HAP-1 (cell line): ENCODE results near the gene ZNF236.

Experiments
- DNase-seq, 2 experiments: peaks; one replicate each; pipeline ENCODE4 v3.0.0-alpha.2; 2016 to 2020; ENCODE audit warnings: low spot score in 2 of 2
- H3K27me3 ChIP-seq: fragments of 250-450 bp; sonication (Bioruptor Pico); 2 replicates; pipeline ENCODE4 v1.5.1; 2020; ENCODE audit warnings: low read depth, mild to moderate bottlenecking, moderate library complexity
- H3K36me3 ChIP-seq: fragments of 250-450 bp; sonication (Bioruptor Pico); replicated peaks from 2 replicates; pipeline ENCODE4 v1.5.1; 2020; ENCODE audit warnings: mild to moderate bottlenecking
- H3K4me1 ChIP-seq: fragments of 250-450 bp; sonication (Bioruptor Pico); 2 replicates; pipeline ENCODE4 v1.5.1; 2020; ENCODE audit warnings: mild to moderate bottlenecking
- H3K4me3 ChIP-seq: fragments of 250-450 bp; sonication (Bioruptor Pico); 2 replicates; pipeline ENCODE4 v1.5.1; 2020; ENCODE audit warnings: mild to moderate bottlenecking, moderate library complexity
- H3K9me3 ChIP-seq: fragments of 250-450 bp; sonication (Bioruptor Pico); 2 replicates; pipeline ENCODE4 v1.5.1; 2020; ENCODE audit warnings: mild to moderate bottlenecking, moderate library complexity
- in situ Hi-C: fragments of 300-500 bp; cut with MboI; formaldehyde crosslinking; loops from 3 replicates; pipeline ENCODE4 v1.14.3; 2020; ENCODE audit warnings: low sequenced_read_pairs, inconsistent platforms, mixed read lengths

The ZNF236 gene

DNA sequence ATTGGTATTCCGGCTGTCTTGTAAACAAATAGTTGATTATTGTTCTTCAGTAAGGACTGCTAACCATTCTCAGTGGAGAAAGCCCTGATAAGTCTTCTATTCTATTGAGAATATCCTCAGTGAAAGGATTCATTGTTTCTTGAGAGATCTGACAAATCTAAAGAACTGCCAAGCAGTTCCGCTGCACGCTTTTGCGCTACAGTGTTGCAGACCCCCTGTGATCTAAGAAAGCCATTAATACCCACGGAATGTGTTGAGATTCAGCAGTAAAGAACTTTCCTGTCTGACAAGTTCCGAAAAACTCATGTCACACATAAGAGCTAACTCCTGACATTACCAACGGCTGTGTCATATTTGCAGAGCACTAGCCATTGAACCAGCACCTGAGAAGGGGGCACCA lies 63.8 kb downstream of the ZNF236 start:
- H3K4me1 ChIP-seq: no peaks in the 10 kb centered on the region
- no peaks in the 10 kb centered on the region for H3K27me3 ChIP-seq
- H3K4me3 ChIP-seq: no peak overlapping the region
- no peak for DNase-seq
- H3K36me3 ChIP-seq: peaks cover under 1% of the 10 kb centered on the region
- in situ Hi-C loops: no loop called here
- H3K9me3 ChIP-seq: no peaks in the 10 kb centered on the region

DNA sequence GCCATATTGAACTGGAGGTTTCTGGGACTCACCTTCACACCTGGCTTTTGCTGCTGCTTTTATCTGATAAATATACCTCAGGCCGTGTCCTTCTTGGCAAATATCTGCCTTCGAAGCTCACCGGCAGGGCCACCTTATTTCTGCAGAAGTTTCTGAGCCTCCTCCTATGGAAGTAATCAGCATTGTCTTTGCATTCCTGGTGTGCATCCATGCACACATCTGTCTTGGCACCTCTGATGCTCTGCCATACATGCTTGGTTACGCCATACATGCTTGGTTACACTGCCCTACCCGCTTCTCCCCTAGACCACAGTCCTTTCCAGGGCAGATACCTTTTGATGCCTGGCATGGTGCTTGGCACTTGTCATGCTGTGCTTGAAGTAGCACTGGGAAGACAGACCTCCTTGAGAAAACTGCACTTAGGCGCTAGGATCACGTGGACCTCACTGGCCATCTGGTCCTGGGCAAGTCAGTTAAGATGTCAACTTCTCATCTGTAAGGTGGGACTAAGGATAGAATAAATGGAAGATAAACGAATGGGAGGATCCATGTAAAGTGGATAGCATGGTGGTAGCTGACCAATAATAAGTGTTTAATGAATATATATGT lies 66.8 kb downstream of the ZNF236 start:
- Histone ChIP-seq H3K9me3 (no peaks in the 10 kb centered on the region), H3K4me3 (no peak overlapping the region), H3K36me3 (no peaks in the 10 kb centered on the region; the same call in none of the 2 replicates), H3K27me3 (no peaks in the 10 kb centered on the region), H3K4me1 (no peaks in the 10 kb centered on the region)
- in situ Hi-C loops: no loop called here
- no peak for DNase-seq

DNA sequence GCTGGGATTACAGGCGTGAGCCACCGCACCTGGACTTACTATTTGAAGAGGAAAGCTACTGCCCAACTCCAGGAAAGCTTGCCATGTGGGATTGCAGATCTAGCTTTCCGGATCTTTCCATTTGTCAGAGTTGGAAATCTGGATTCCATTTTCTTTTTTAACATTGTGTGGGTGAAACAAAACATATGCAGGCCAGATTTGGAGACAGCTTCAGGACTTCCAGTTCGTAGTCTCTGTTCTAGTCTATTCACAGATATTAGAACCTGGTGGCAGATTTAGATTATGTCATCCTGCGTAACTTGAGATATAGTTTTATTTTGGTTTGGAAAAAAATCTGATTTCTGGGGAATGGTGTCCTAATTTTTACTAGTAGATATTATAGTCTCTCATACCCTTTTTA lies 70.5 kb downstream of the ZNF236 start:
- Histone ChIP-seq H3K4me1 (no peaks in the 10 kb centered on the region), H3K9me3 (no peaks in the 10 kb centered on the region), H3K27me3 (no peaks in the 10 kb centered on the region), H3K4me3 (no peak overlapping the region), H3K36me3 (peaks cover 29% of the 10 kb centered on the region)
- in situ Hi-C loops: loop anchor here (10.0 kb wide), 1 partner anchor 62 kb away; no protein-coding TSS in a partner anchor
- no peak for DNase-seq

- Histone ChIP-seq H3K27me3 (no peaks in the 10 kb centered on the region), H3K4me3 (no peak overlapping the region), H3K9me3 (no peaks in the 10 kb centered on the region), H3K4me1 (no peaks in the 10 kb centered on the region), H3K36me3 (peaks cover 37% of the 10 kb centered on the region)
- in situ Hi-C loops: loop anchor here (10.0 kb wide), 1 partner anchor 60 kb away; no protein-coding TSS in a partner anchor
- DNase-seq: no peak
Measured at GRCh38 chr18:76894566-76895346, 72.4 kb downstream of the ZNF236 start.

- Histone ChIP-seq H3K4me3 (no peak overlapping the region), H3K27me3 (no peaks in the 10 kb centered on the region), H3K9me3 (no peaks in the 10 kb centered on the region), H3K4me1 (no peaks in the 10 kb centered on the region), H3K36me3 (peaks cover 37% of the 10 kb centered on the region)
- no peak for DNase-seq
- in situ Hi-C loops: loop anchor here (10.0 kb wide), 1 partner anchor 59 kb away; no protein-coding TSS in a partner anchor
Measured at GRCh38 chr18:76895498-76895897, 73.1 kb downstream of the ZNF236 start.

GRCh38 chr18:76896677-76897076 lies 74.3 kb downstream of the ZNF236 start:
- no peaks in the 10 kb centered on the region for H3K9me3 ChIP-seq
- no peak overlapping the region for H3K4me3 ChIP-seq
- H3K4me1 ChIP-seq: no peaks in the 10 kb centered on the region
- peaks cover 37% of the 10 kb centered on the region for H3K36me3 ChIP-seq
- no peak for DNase-seq
- no peaks in the 10 kb centered on the region for H3K27me3 ChIP-seq
- in situ Hi-C loops: loop anchor here (10.0 kb wide), 1 partner anchor 58 kb away; no protein-coding TSS in a partner anchor

DNA sequence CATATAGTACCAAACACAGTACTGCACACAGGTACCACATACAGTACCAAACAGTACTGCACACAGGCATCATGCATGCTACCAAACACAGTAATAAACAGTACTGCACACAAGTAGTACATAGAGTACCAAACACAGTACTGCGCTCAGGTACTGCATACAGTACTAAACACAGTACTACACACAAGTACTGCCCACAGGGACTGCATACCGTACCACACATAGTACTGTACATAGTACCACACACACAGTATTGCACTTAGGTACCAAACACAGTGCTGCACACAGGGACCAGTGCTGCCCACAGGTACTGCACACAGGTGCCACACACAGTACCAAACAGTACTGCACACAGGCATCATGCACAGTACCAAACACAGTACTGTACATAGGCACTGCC lies 74.9 kb downstream of the ZNF236 start:
- no peaks in the 10 kb centered on the region for H3K4me1 ChIP-seq
- H3K9me3 ChIP-seq: no peaks in the 10 kb centered on the region
- in situ Hi-C loops: loop anchor here (10.0 kb wide), 1 partner anchor 58 kb away; no protein-coding TSS in a partner anchor
- H3K4me3 ChIP-seq: no peak overlapping the region
- no peaks in the 10 kb centered on the region for H3K27me3 ChIP-seq
- DNase-seq: no peak
- peaks cover 37% of the 10 kb centered on the region for H3K36me3 ChIP-seq

DNA sequence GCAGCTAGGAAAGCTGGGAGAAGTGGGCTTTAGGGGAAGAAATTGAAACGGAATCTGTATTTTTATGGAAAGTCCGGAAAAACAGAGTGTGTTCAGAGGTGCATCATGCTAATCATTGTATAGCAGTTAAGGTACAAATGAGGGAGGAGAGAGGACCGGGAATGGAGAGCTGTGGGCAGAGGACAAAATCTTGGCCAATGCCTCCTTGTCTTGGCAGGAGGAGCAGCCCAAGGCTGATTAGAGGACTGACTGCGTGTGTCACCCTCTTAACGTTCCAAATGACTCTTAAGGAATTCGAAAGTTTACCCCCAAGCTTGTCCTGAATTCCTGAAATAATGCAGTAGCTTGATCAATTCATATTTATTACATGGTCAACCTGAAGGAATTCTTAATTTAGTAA lies 81.0 kb downstream of the ZNF236 start:
- in situ Hi-C loops: no loop called here

GRCh38 chr18:76905821-76906220 lies 83.5 kb downstream of the ZNF236 start:
- peaks cover 33% of the 10 kb centered on the region for H3K36me3 ChIP-seq
- in situ Hi-C loops: no loop called here

More for the DNA sequence above, 81.0 kb downstream of the ZNF236 start:
- Histone ChIP-seq H3K4me1 (no peaks in the 10 kb centered on the region), H3K4me3 (no peak overlapping the region), H3K9me3 (no peaks in the 10 kb centered on the region), H3K36me3 (peaks cover 17% of the 10 kb centered on the region), H3K27me3 (no peaks in the 10 kb centered on the region)
- no peak for DNase-seq

GRCh38 chr18:76908277-76908676 lies 85.9 kb downstream of the ZNF236 start:
- no peak for DNase-seq
- in situ Hi-C loops: no loop called here
- H3K4me3 ChIP-seq: no peak overlapping the region
- H3K36me3 ChIP-seq: peaks cover 56% of the 10 kb centered on the region
- H3K27me3 ChIP-seq: no peaks in the 10 kb centered on the region
- no peaks in the 10 kb centered on the region for H3K9me3 ChIP-seq
- H3K4me1 ChIP-seq: no peaks in the 10 kb centered on the region

More at GRCh38 chr18:76905821-76906220, 83.5 kb downstream of the ZNF236 start:
- H3K9me3 ChIP-seq: no peaks in the 10 kb centered on the region
- no peak for DNase-seq
- H3K27me3 ChIP-seq: no peaks in the 10 kb centered on the region
- H3K4me3 ChIP-seq: no peak overlapping the region
- no peaks in the 10 kb centered on the region for H3K4me1 ChIP-seq

DNA sequence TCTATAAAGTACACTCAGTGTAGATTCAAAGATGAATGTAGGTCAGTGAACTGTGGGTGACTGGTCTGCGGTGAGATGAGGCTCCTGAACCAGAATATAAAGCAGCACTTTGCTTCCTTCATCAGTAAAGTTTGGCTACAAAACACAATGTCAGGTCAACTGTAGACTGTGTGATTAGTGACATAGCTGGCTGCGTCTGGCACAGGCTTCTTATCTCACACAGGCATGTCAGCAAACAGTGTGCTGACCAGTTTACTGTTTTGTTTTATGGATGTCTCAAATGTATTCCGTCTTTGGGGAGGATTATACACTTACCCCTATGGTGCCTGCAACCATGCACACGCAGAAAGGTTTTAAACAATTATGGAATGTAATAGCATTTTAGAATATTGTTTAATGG lies 87.1 kb downstream of the ZNF236 start:
- H3K4me1 ChIP-seq: no peaks in the 10 kb centered on the region
- no peaks in the 10 kb centered on the region for H3K27me3 ChIP-seq
- no peaks in the 10 kb centered on the region for H3K9me3 ChIP-seq
- H3K4me3 ChIP-seq: no peak overlapping the region
- no peak for DNase-seq
- H3K36me3 ChIP-seq: peaks cover 64% of the 10 kb centered on the region
- in situ Hi-C loops: no loop called here

GRCh38 chr18:76911440-76911839 lies 89.1 kb downstream of the ZNF236 start:
- DNase-seq: no peak
- in situ Hi-C loops: no loop called here
- Histone ChIP-seq H3K36me3 (peaks cover 66% of the 10 kb centered on the region), H3K4me1 (no peaks in the 10 kb centered on the region), H3K9me3 (no peaks in the 10 kb centered on the region), H3K27me3 (no peaks in the 10 kb centered on the region), H3K4me3 (no peak overlapping the region)

- Histone ChIP-seq H3K4me3 (no peak overlapping the region), H3K27me3 (no peaks in the 10 kb centered on the region), H3K4me1 (no peaks in the 10 kb centered on the region), H3K36me3 (peaks cover 62% of the 10 kb centered on the region), H3K9me3 (no peaks in the 10 kb centered on the region)
- DNase-seq: no peak
- in situ Hi-C loops: no loop called here
Measured at GRCh38 chr18:76913583-76913982, 91.2 kb downstream of the ZNF236 start.

GRCh38 chr18:76914314-76914713 lies 92.0 kb downstream of the ZNF236 start:
- Histone ChIP-seq H3K27me3 (no peaks in the 10 kb centered on the region), H3K4me1 (no peaks in the 10 kb centered on the region), H3K36me3 (peaks cover 61% of the 10 kb centered on the region), H3K4me3 (no peak overlapping the region), H3K9me3 (no peaks in the 10 kb centered on the region)
- DNase-seq: no peak
- in situ Hi-C loops: no loop called here
